Spleen (tissue), 11 donors: Measurements from ENCODE around the gene TUBA1B. TPM values are rescaled to one million over a fixed set of nuclear protein-coding genes. Genes with fewer than 3 reads are reported as not detected.

Experiments
- DNase-seq: peaks from one replicate; pipeline ENCODE4 v3.0.0-alpha.2; 2020
- H3K27ac ChIP-seq, 8 donors: fragments of 200-600 bp; sonication (generic) in 7 of 8; 1 replicate in 4 of 8; 2 replicates in 4 of 8; pipeline versions ENCODE4 v1.5.0 to v1.8.0; 2016 to 2021; ENCODE audit warnings: inconsistent platforms in 4 of 8, mild to moderate bottlenecking in 4 of 8, moderate library complexity in 1 of 8
- H3K27me3 ChIP-seq, 7 donors: fragments of 200-600 bp; sonication (generic) in 6 of 7; replicated peaks in 1 of 7; 1 replicate in 4 of 7; 2 replicates in 3 of 7; pipeline versions ENCODE4 v1.5.0 to v1.8.0; 2016 to 2021; ENCODE audit warnings: inconsistent platforms in 3 of 7, mild to moderate bottlenecking in 1 of 7
- H3K36me3 ChIP-seq, 6 donors: fragments of 200-600 bp; sonication (generic) in 5 of 6; 1 replicate in 4 of 6; 2 replicates in 2 of 6; pipeline versions ENCODE4 v1.5.0 to v1.8.0; 2016 to 2021; ENCODE audit warnings: inconsistent platforms in 2 of 6
- H3K4me1 ChIP-seq, 6 donors: fragments of 200-600 bp; sonication (generic) in 5 of 6; 1 replicate in 3 of 6; 2 replicates in 3 of 6; pipeline versions ENCODE4 v1.5.0 to v1.8.0; 2016 to 2021; ENCODE audit warnings: inconsistent platforms in 3 of 6
- H3K4me3 ChIP-seq, 8 donors: fragments of 200-600 bp; sonication (generic) in 7 of 8; 1 replicate in 4 of 8; 2 replicates in 4 of 8; pipeline versions ENCODE4 v1.5.0 to v1.8.0; 2016 to 2021; ENCODE audit warnings: inconsistent platforms in 4 of 8, mild to moderate bottlenecking in 4 of 8, moderate library complexity in 2 of 8
- H3K9me3 ChIP-seq, 8 donors: fragments of 200-600 bp; sonication (generic) in 7 of 8; 1 replicate in 4 of 8; 2 replicates in 4 of 8; pipeline versions ENCODE4 v1.5.0 to v1.8.0; 2016 to 2021; ENCODE audit warnings: inconsistent platforms in 4 of 8
- POLR2A ChIP-seq, 3 donors: fragments of 450-650 bp; IDR thresholded peaks; one replicate each; pipeline ENCODE4 v1.5.1; 2017; ENCODE audit warnings: antibody characterized with exemption in 3 of 3, mild to moderate bottlenecking in 1 of 3
- POLR2AphosphoS5 ChIP-seq, 3 donors: sonication (generic); formaldehyde crosslinking; IDR thresholded peaks; one replicate each; pipeline ENCODE4 v1.5.1; 2017; ENCODE audit warnings: antibody characterized with exemption in 3 of 3
- WGBS, 5 donors: extraction: QIAGEN DNeasy Blood & Tissue Kit in 3 of 5; methylation state at CpG; one replicate each; pipeline versions ENCODE4 v1.1.5 to v1.1.7; 2013 to 2018; 5-methylcytosine and 5-hydroxymethylcytosine counted together
- intact Hi-C: fragments of 100-400 bp; cut with DNase I; formaldehyde crosslinking; loops from one replicate; pipeline ENCODE4 v1.15.0; 2023; ENCODE audit warnings: low total_unique reads
- polyA plus RNA-seq, 3 donors: library from polyadenylated mRNA; stranded (reverse); fragments of 200-250 nt; gene quantifications; one replicate each; pipeline ENCODE4 v1.2.1, GENCODE V29; 2013
- total RNA-seq, 7 donors: library from RNA; depleted of rRNA in 3 of 7; stranded (reverse); fragments of >200 nt in 3 of 7; fragmentation: NEBNext Ultra II Directional in 4 of 7; extraction: Animal tissue kit (Norgen Biotek cat#: 25700) in 4 of 7; gene quantifications; one replicate each; pipeline versions ENCODE4 v1.1.0 to v1.2.1, GENCODE V29; 2016 to 2021
- TF ChIP-seq, protein P1 (sequence below), 11 experiments: fragments of 200-600 bp in 7 of 11; fragments of 450-650 bp in 4 of 11; sonication (generic) in 4 of 11; IDR thresholded peaks in 8 of 11; conservative IDR thresholded peaks in 3 of 11; 1 replicate in 7 of 11; 2 replicates in 4 of 11; pipeline versions ENCODE4 v1.4.0 to v1.8.0; 2016 to 2021; ENCODE audit warnings: antibody characterized with exemption in 11 of 11, inconsistent platforms in 4 of 11, mild to moderate bottlenecking in 1 of 11
- donor health status: healthy with polysubstance abuse.
- donor health status: DM: no; HTN: no; CAD: no; lungs with moderate emphysema.
- donor health status: DM: no; HTN: no; CAD: no.
- donor health status: Bipolar disorder and iron deficiency.
- donor health status: healthy.
- donor health status: DM: no; HTN: no; CAD: no.
- donor health status: DM: yes; HTN: yes; CAD: no.

The TUBA1B gene
- total and polyA plus RNA-seq, 10 donors, result 231 to 706 (median 476) TPM

DNA sequence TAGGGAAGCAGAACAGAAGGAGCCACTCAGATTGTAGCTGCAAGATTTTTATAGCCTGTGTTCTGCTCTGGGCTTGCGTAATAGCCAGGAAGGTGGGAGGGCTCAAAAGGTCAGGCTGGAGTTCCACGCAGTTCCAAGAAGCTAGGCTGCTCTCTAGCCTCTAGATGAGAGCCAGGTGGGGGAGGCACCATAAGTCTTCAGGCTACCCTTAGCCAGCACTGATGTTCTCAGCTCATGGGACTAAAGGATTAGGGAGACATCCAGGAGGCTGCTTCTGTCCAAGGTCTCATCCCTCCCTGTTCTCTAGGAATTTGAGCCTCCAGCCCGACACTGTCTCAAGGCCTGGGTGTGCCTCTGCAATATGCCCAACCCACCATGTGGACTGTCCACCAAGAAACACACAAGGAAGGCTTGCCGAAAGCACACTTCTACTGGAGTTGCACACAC lies 22.2 kb downstream of the TUBA1B start:
- peaks cover 16 to 73% (median 64%) of the 10 kb centered on the region in 6 donors for H3K4me1 ChIP-seq
- DNase-seq, result no peak
- intact Hi-C loops, result no loop called here
- H3K27ac ChIP-seq, result peak overlapping the region; percentile 48 to 98 (median 96)
- H3K4me3 ChIP-seq, result peak overlapping the region in 5 of 8 donors; percentile 71 to 94 (median 92)
- WGBS, 5 donors, result 28 to 53% (median 34%) methylated on average over 4 of the region's 4 CpGs
- H3K27me3 ChIP-seq, result no peaks in the 10 kb centered on the region
- H3K9me3 ChIP-seq, result no peaks in the 10 kb centered on the region
- TF ChIP-seq POLR2AphosphoS5 (IDR thresholded peaks at IDR 0.05), result peak in 2 of 3 donors; percentile 40 to 46
- no peak for TF ChIP-seq POLR2A (IDR thresholded peaks at IDR 0.05)
- peaks cover 0 to 33% (median 21%) of the 10 kb centered on the region in 6 donors for H3K36me3 ChIP-seq

DNA sequence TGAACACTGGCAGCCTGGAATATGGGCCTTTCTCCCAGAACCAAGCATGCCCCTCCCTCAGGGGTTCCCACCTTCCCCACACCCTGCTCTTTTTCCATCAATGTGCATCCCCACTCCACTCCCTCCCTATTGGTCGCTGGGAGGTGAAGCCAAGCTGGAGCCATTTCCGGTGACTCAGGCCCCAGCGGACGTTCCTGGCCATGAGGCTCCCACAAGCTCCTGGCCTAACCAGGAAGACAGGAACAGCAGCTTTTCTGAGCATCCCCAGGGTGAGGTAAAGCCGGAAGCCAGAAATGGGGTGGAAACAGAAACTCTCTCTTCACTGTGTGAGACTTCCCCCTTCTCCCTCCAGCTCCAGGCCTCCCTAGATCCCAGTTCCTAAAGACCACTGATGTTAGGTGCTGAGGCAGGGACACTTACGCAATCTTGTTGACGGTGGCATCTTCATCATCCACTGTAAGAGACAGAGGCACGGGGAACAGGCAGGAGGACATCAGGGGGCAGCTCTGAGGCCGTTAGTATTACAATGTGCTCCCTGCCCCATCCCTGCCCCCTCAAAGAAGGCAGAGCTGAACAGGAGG lies 25.6 kb downstream of the TUBA1B start:
- Histone ChIP-seq H3K4me1 (peaks cover 16 to 68% (median 62%) of the 10 kb centered on the region in 6 donors), H3K36me3 (peaks cover 0 to 67% (median 55%) of the 10 kb centered on the region in 6 donors), H3K4me3 (no peak overlapping the region), H3K27ac (peak overlapping the region in 2 of 8 donors; percentile 23 to 40), H3K27me3 (no peaks in the 10 kb centered on the region), H3K9me3 (no peaks in the 10 kb centered on the region)
- intact Hi-C loops, result no loop called here
- no peak for TF ChIP-seq POLR2A (IDR thresholded peaks at IDR 0.05)
- TF ChIP-seq POLR2AphosphoS5 (IDR thresholded peaks at IDR 0.05), result peak in 1 of 3 donors; percentile 18
- 64 to 80% (median 70%) methylated on average over 9 of the region's 9 CpGs for WGBS, 5 donors
- DNase-seq, result no peak

DNA sequence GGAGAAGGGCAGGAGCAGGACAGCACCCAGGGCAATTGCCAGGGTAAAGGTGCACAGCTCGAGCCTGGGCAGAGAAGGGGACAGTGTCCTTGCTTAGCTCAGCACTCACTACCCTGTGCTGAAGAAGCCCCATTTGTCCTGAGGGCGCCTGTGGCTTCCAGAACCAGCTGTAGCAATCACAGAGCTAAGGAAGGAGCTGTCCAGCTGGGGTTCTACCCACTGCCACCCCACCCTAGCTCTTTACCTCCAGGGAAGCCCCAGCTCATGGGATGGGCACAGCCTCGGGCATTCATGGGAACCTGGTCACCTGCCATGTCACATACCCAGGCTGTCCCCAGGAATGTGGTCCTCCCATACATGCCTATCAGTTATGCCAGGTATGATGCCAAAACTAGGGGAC lies 26.4 kb downstream of the TUBA1B start:
- DNase-seq, result no peak
- TF ChIP-seq POLR2AphosphoS5 (IDR thresholded peaks at IDR 0.05), result peak in 1 of 3 donors; percentile 1
- TF ChIP-seq POLR2A (IDR thresholded peaks at IDR 0.05), result no peak
- H3K36me3 ChIP-seq, result peaks cover 0 to 74% (median 62%) of the 10 kb centered on the region in 6 donors
- no peaks in the 10 kb centered on the region for H3K9me3 ChIP-seq
- H3K4me3 ChIP-seq, result no peak overlapping the region
- intact Hi-C loops, result no loop called here
- H3K27ac ChIP-seq, result peak overlapping the region in 4 of 8 donors; percentile 4 to 51 (median 24)
- WGBS, 5 donors, result 52 to 89% (median 72%) methylated on average over 3 of the region's 3 CpGs
- H3K4me1 ChIP-seq, result peaks cover 16 to 66% (median 59%) of the 10 kb centered on the region in 6 donors
- H3K27me3 ChIP-seq, result no peaks in the 10 kb centered on the region

DNA sequence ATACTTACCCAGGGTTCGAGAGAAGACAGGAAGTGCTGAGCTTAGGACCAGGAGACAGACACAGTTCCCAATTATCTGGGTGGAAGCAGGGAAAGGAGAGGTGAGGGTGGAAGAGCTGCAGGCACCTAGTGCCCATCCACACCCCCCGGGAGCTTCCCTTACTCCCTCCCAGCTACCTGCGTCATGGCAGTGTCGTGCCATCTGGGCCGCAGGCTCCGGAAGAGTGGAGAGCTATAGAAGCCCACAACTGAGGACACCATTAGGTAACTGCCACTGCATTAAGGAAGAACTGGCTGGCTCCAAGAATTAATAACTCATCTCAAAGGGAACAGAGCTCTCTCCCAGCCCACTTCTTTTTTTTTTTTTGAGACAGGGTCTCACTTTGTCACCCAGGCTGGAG lies 30.8 kb downstream of the TUBA1B start:
- DNase-seq, result no peak
- peaks cover 0 to 21% (median 18%) of the 10 kb centered on the region in 6 donors for H3K4me1 ChIP-seq
- H3K9me3 ChIP-seq, result no peaks in the 10 kb centered on the region
- 92 to 98% (median 97%) methylated on average over 6 of the region's 6 CpGs for WGBS, 5 donors
- TF ChIP-seq POLR2A (IDR thresholded peaks at IDR 0.05) (no peak), POLR2AphosphoS5 (IDR thresholded peaks at IDR 0.05) (no peak)
- TF ChIP-seq, protein P1, sequence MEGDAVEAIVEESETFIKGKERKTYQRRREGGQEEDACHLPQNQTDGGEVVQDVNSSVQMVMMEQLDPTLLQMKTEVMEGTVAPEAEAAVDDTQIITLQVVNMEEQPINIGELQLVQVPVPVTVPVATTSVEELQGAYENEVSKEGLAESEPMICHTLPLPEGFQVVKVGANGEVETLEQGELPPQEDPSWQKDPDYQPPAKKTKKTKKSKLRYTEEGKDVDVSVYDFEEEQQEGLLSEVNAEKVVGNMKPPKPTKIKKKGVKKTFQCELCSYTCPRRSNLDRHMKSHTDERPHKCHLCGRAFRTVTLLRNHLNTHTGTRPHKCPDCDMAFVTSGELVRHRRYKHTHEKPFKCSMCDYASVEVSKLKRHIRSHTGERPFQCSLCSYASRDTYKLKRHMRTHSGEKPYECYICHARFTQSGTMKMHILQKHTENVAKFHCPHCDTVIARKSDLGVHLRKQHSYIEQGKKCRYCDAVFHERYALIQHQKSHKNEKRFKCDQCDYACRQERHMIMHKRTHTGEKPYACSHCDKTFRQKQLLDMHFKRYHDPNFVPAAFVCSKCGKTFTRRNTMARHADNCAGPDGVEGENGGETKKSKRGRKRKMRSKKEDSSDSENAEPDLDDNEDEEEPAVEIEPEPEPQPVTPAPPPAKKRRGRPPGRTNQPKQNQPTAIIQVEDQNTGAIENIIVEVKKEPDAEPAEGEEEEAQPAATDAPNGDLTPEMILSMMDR (IDR thresholded peaks at IDR 0.05 in 8 of 11, conservative IDR thresholded peaks at IDR 0.05 in 3 of 11), result no peak
- H3K36me3 ChIP-seq, result peaks cover 0 to 100% (median 79%) of the 10 kb centered on the region in 6 donors
- intact Hi-C loops, result no loop called here
- H3K27me3 ChIP-seq, result no peaks in the 10 kb centered on the region
- H3K27ac ChIP-seq, result no peak overlapping the region
- H3K4me3 ChIP-seq, result no peak overlapping the region

DNA sequence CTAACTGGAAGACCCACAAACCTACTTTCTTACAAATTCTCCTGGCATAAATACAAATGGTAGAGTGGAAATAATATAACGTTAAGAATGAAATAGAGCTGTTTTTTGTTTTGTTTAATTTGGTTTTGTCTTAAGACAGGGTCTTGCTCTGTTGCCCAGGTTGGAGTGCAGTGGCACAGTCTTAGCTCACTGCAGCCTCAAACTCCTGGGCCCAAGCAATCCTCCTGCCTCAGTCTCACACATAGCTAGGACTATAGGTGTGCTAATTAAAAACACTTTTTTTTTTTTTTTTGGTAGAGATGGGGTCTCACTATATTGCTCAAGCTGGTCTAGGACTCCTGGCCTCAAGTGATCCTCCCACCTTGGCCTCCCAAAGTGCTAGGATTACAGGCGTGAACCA lies 32.5 kb downstream of the TUBA1B start:
- DNase-seq, result no peak
- Histone ChIP-seq H3K27me3 (peaks cover 2 to 15% (median 14%) of the 10 kb centered on the region in 7 donors), H3K4me1 (peaks cover 11 to 20% (median 17%) of the 10 kb centered on the region in 6 donors), H3K4me3 (no peak overlapping the region), H3K27ac (no peak overlapping the region), H3K36me3 (peaks cover 0 to 86% (median 68%) of the 10 kb centered on the region in 6 donors), H3K9me3 (no peaks in the 10 kb centered on the region)
- 89 to 96% (median 90%) methylated on average over 2 of the region's 2 CpGs for WGBS, 5 donors
- intact Hi-C loops, result no loop called here
- no peak for TF ChIP-seq POLR2A (IDR thresholded peaks at IDR 0.05)
- TF ChIP-seq POLR2AphosphoS5 (IDR thresholded peaks at IDR 0.05), result no peak
- TF ChIP-seq, protein P1 (IDR thresholded peaks at IDR 0.05 in 8 of 11, conservative IDR thresholded peaks at IDR 0.05 in 3 of 11), result no peak
